Neuronal stem cell (in vitro differentiated cells): ENCODE measurements around the gene GJD2.

Experiments
- DNase-seq: peaks from one replicate; pipeline ENCODE4 v3.0.0-alpha.2; 2013; ENCODE audit warnings: low spot score
- H2AFZ ChIP-seq: one replicate; pipeline ENCODE4 v1.6.1; 2013; ENCODE audit warnings: mild to moderate bottlenecking, low read length, inconsistent platforms
- H2AK5ac ChIP-seq: 2 replicates; pipeline ENCODE4 v1.6.1; 2013; ENCODE audit warnings: low read depth, mild to moderate bottlenecking, inconsistent platforms, low read length, moderate library complexity, mixed read lengths
- H2BK120ac ChIP-seq: 2 replicates; pipeline ENCODE4 v1.6.1; 2013; ENCODE audit warnings: low read depth, mild to moderate bottlenecking, inconsistent platforms, low read length, moderate library complexity, mixed read lengths
- H2BK12ac ChIP-seq: one replicate; pipeline ENCODE4 v1.6.1; 2013; ENCODE audit warnings: low read length, inconsistent platforms
- H2BK15ac ChIP-seq: 2 replicates; pipeline ENCODE4 v1.6.1; 2013; ENCODE audit warnings: mild to moderate bottlenecking, low read length, inconsistent platforms, mixed read lengths
- H2BK5ac ChIP-seq: one replicate; pipeline ENCODE4 v1.6.1; 2013; ENCODE audit warnings: inconsistent platforms, mild to moderate bottlenecking, low read length, moderate library complexity
- H3K14ac ChIP-seq: one replicate; pipeline ENCODE4 v1.6.1; 2013; ENCODE audit warnings: low read length, inconsistent platforms
- H3K18ac ChIP-seq: 2 replicates; pipeline ENCODE4 v1.6.1; 2013; ENCODE audit warnings: low read length, inconsistent platforms
- H3K23ac ChIP-seq: 2 replicates; pipeline ENCODE4 v1.6.1; 2013; ENCODE audit warnings: low read depth, mild to moderate bottlenecking, mixed read lengths, low read length, inconsistent platforms; ENCODE audit not compliant: poor library complexity
- H3K27ac ChIP-seq: replicated peaks from 3 replicates; pipeline ENCODE4 v1.5.1; 2013; ENCODE audit warnings: low read length, inconsistent platforms
- H3K27me3 ChIP-seq, 3 experiments: 2 replicates each; pipeline ENCODE4 v1.6.1; 2013; ENCODE audit warnings: low read length in 3 of 3, mild to moderate bottlenecking in 2 of 3, inconsistent platforms in 1 of 3, low read depth in 1 of 3, mixed read lengths in 1 of 3, moderate library complexity in 1 of 3; ENCODE audit not compliant: control insufficient read depth in 3 of 3, insufficient read depth in 3 of 3
- H3K36me3 ChIP-seq, 2 donors: replicated peaks in 1 of 2; 2 replicates each; pipeline ENCODE4 v1.6.1; 2013; ENCODE audit warnings: low read length in 2 of 2; ENCODE audit not compliant: control insufficient read depth in 2 of 2, insufficient read depth in 2 of 2
- H3K4ac ChIP-seq: 2 replicates; pipeline ENCODE4 v1.6.1; 2013; ENCODE audit warnings: inconsistent platforms, mild to moderate bottlenecking, low read length, moderate library complexity
- H3K4me1 ChIP-seq, 2 donors: 1 replicate in 1 of 2; 2 replicates in 1 of 2; pipeline ENCODE4 v1.6.1; 2013; ENCODE audit warnings: low read length in 2 of 2, low read depth in 1 of 2; ENCODE audit not compliant: control insufficient read depth in 2 of 2, insufficient read depth in 1 of 2
- H3K4me2 ChIP-seq: one replicate; pipeline ENCODE4 v1.6.1; 2013; ENCODE audit warnings: mild to moderate bottlenecking, low read length, inconsistent platforms; ENCODE audit not compliant: insufficient read depth, poor library complexity, severe bottlenecking
- H3K4me3 ChIP-seq, 2 donors: 2 replicates each; pipeline ENCODE4 v1.5.1; 2013; ENCODE audit warnings: low read length in 2 of 2, mild to moderate bottlenecking in 2 of 2, inconsistent platforms in 1 of 2, moderate library complexity in 1 of 2
- H3K79me1 ChIP-seq: one replicate; pipeline ENCODE4 v1.6.1; 2013; ENCODE audit warnings: low read depth, mild to moderate bottlenecking, inconsistent platforms, low read length, moderate library complexity
- H3K9ac ChIP-seq: one replicate; pipeline ENCODE4 v1.6.1; 2013; ENCODE audit warnings: mild to moderate bottlenecking, low read depth, low read length, inconsistent platforms; ENCODE audit not compliant: poor library complexity
- H3K9me3 ChIP-seq, 2 donors: replicated peaks in 1 of 2; 2 replicates each; pipeline versions ENCODE3 to v1.6.1; 2013; ENCODE audit warnings: low read length in 2 of 2, mild to moderate bottlenecking in 2 of 2, inconsistent platforms in 1 of 2, low read depth in 1 of 2, mixed read lengths in 1 of 2, moderate library complexity in 1 of 2; ENCODE audit not compliant: control insufficient read depth in 2 of 2, insufficient read depth in 1 of 2
- H4K8ac ChIP-seq: one replicate; pipeline ENCODE4 v1.6.1; 2013; ENCODE audit warnings: low read depth, mild to moderate bottlenecking, inconsistent platforms, low read length, moderate library complexity
- H4K91ac ChIP-seq: one replicate; pipeline ENCODE4 v1.6.1; 2013; ENCODE audit warnings: low read length, low read depth, mild to moderate bottlenecking, inconsistent platforms; ENCODE audit not compliant: poor library complexity
- WGBS, 2 donors: extraction: QIAGEN DNeasy Blood & Tissue Kit; methylation state at CpG; one replicate each; pipeline ENCODE4 v1.1.7; 2013; ENCODE audit warnings: missing lambda C conversion rate in 2 of 2, mixed read lengths in 1 of 2; ENCODE audit not compliant: insufficient read length in 2 of 2, insufficient replicate concordance in 1 of 2; ENCODE audit errors: extremely low coverage in 2 of 2; 5-methylcytosine and 5-hydroxymethylcytosine counted together

The GJD2 gene

DNA sequence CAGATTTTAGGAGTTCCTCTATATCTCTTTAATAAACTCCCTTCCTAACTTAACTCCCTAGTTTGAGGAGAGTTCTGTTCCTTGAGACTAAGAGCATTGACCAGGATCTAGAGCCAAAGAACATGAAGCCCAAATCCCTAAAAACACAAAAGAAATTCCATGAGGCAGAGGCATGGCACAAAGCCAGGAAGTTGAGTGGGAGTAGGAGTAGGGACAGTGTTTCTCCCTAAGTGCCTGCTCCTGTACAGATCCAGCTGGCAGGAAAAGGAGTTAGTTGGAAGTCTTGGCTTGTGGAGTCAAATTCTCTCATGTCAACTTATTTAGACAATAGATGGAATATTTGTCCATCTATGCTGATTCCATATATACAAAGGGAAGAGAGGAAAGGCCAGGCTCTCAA lies 29.2 kb upstream of the GJD2 start:
- Histone ChIP-seq H3K14ac (no peak overlapping the region), H4K8ac (no peak overlapping the region), H2BK12ac (no peak overlapping the region), H3K9me3 (no peaks in the 10 kb centered on the region), H3K27ac (no peak overlapping the region), H3K79me1 (no peaks in the 10 kb centered on the region), H2BK5ac (no peak overlapping the region), H3K27me3 (no peaks in the 10 kb centered on the region), H3K4me1 (no peaks in the 10 kb centered on the region), H3K4me2 (no peak overlapping the region), H2BK15ac (no peak overlapping the region), H3K9ac (no peak overlapping the region), H2BK120ac (no peak overlapping the region), H3K36me3 (no peaks in the 10 kb centered on the region), H2AK5ac (no peak overlapping the region), H2AFZ (no peak overlapping the region), H3K4ac (no peak overlapping the region), H3K18ac (no peak overlapping the region), H3K4me3 (no peak overlapping the region), H4K91ac (no peak overlapping the region), H3K23ac (no peak overlapping the region)
- DNase-seq: no peak

DNA sequence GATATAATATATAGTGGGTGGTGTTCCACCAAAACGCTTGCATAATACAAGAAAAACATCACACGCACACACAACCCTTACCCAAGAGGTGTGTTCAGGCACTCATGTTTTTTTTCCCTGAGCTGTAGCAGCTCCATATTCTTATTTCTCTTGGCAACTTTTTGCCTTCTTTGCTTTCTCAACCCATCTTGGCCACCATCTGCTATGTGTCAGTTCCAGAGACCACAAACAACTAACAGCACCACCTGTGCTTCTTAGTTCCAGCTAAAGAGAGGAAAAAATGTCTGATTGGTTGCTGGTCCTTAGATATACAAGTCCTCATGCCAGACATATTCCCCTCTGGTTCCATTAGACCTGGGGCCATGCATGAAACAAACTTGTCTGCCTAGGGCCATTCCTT lies 28.6 kb upstream of the GJD2 start:
- no peak for DNase-seq
- H3K4ac ChIP-seq: no peak overlapping the region
- no peaks in the 10 kb centered on the region for H3K36me3 ChIP-seq
- H3K79me1 ChIP-seq: no peaks in the 10 kb centered on the region
- no CpG with 5 or more reads among the region's 2 CpGs for WGBS, 2 donors
- no peak overlapping the region for H3K18ac ChIP-seq
- H4K8ac ChIP-seq: no peak overlapping the region
- no peak overlapping the region for H2BK120ac ChIP-seq
- H3K23ac ChIP-seq: no peak overlapping the region
- no peaks in the 10 kb centered on the region for H3K4me1 ChIP-seq
- no peak overlapping the region for H2BK15ac ChIP-seq
- H3K27ac ChIP-seq: no peak overlapping the region
- no peak overlapping the region for H2BK12ac ChIP-seq
- no peaks in the 10 kb centered on the region for H3K27me3 ChIP-seq
- H2BK5ac ChIP-seq: no peak overlapping the region
- H3K14ac ChIP-seq: no peak overlapping the region
- no peak overlapping the region for H2AK5ac ChIP-seq
- no peak overlapping the region for H3K4me3 ChIP-seq
- H3K9me3 ChIP-seq: no peaks in the 10 kb centered on the region
- no peak overlapping the region for H4K91ac ChIP-seq
- no peak overlapping the region for H2AFZ ChIP-seq
- H3K4me2 ChIP-seq: no peak overlapping the region
- no peak overlapping the region for H3K9ac ChIP-seq

DNA sequence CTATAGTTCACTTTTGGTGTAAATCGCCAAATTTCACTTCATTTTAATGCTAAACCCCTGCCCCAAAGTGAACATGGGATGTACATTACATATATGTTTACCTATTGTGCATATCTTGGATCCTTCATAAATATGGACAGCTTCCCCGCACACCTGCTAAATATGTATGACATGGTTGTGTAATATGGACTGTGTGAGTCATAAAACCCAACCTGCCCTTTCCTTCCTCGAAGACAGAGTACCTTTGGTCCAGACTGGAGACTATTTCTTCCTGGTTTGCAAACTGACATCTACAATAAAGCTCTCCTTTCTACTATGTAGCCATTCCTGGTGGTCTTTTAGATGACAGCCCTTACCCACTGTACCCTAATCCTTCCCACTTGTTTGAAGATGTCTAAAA lies 28.1 kb upstream of the GJD2 start:
- Histone ChIP-seq H2BK5ac (no peak overlapping the region), H3K36me3 (no peaks in the 10 kb centered on the region), H3K18ac (no peak overlapping the region), H2AK5ac (no peak overlapping the region), H3K23ac (no peak overlapping the region), H3K79me1 (no peaks in the 10 kb centered on the region), H4K91ac (no peak overlapping the region), H3K9me3 (no peaks in the 10 kb centered on the region), H3K4me1 (no peaks in the 10 kb centered on the region), H2BK120ac (no peak overlapping the region), H3K4me2 (no peak overlapping the region), H3K4me3 (no peak overlapping the region), H2BK15ac (no peak overlapping the region), H3K9ac (no peak overlapping the region), H2AFZ (no peak overlapping the region), H3K27me3 (no peaks in the 10 kb centered on the region), H4K8ac (no peak overlapping the region), H3K27ac (no peak overlapping the region), H3K14ac (no peak overlapping the region), H3K4ac (no peak overlapping the region), H2BK12ac (no peak overlapping the region)
- DNase-seq: no peak
- WGBS, 2 donors: no CpG with 5 or more reads among the region's 3 CpGs

GRCh38 chr15:34780725-34781124 lies 25.9 kb upstream of the GJD2 start:
- Histone ChIP-seq H2BK15ac (no peak overlapping the region), H2BK5ac (no peak overlapping the region), H3K18ac (no peak overlapping the region), H3K27ac (no peak overlapping the region), H3K4me1 (no peaks in the 10 kb centered on the region), H3K9me3 (no peaks in the 10 kb centered on the region), H4K91ac (no peak overlapping the region), H3K4ac (no peak overlapping the region), H3K9ac (no peak overlapping the region), H3K14ac (no peak overlapping the region), H2AFZ (no peak overlapping the region), H3K4me3 (no peak overlapping the region), H3K79me1 (no peaks in the 10 kb centered on the region), H3K27me3 (peaks cover 0 to 3% (median 0%) of the 10 kb centered on the region in 3 experiments), H2BK12ac (no peak overlapping the region), H2AK5ac (no peak overlapping the region), H2BK120ac (no peak overlapping the region), H3K4me2 (no peak overlapping the region), H3K36me3 (no peaks in the 10 kb centered on the region), H3K23ac (no peak overlapping the region), H4K8ac (no peak overlapping the region)
- no peak for DNase-seq
- WGBS, 2 donors: no CpG with 5 or more reads among the region's 2 CpGs
